Measurements from ENCODE around the gene SLC15A5. TPM values are rescaled to one million over a fixed set of nuclear protein-coding genes. Genes with fewer than 3 reads are reported as not detected.

Gene SLC15A5
- polyA plus RNA-seq, 12 donors, result not detected

DNA sequence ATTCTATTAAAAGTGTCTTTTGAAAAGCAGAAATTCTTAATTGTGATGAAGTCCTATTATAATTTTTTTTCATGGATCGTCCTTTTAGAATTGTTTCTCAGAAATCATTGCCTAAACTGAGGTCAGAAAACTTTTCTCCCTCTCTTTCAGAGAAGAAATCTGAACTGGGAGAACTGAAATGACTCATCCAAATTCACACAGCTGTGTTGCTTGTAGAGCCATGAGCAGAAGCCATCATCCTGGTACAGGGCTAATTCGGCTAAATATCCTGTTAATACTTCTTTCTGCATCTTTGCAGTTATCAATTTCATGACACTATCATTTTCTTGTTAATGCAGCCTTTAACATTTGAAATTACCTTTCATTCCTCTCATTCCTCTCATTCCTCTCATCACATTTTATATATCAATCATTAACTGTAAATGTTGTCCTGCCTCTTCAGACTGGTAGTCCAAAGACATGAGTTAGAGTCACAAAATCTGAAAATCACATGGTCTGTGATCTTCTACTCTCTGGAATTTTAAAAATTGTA, 15.5 kb downstream of the SLC15A5 start:
- DNase-seq, result no peak

DNA sequence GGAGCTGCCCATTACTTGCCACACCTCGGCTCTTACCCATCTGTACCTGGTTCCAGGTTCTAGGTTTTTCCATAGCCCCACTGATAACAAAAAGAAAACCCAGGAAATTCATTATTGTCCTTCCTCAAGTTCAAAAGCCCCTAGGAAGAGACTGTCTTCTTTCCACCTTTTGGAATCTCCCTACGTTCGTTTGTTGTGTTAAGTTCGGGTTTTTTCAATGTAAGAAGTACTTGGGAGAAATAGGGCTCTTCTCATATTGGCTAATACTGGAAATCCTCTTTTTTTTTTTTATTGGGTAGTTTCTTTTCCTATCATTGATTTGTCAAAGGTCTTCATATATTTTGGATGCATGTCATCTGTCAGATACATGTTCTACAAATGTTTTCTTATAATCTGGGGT, 17.3 kb downstream of the SLC15A5 start:
- DNase-seq, result no peak

DNA sequence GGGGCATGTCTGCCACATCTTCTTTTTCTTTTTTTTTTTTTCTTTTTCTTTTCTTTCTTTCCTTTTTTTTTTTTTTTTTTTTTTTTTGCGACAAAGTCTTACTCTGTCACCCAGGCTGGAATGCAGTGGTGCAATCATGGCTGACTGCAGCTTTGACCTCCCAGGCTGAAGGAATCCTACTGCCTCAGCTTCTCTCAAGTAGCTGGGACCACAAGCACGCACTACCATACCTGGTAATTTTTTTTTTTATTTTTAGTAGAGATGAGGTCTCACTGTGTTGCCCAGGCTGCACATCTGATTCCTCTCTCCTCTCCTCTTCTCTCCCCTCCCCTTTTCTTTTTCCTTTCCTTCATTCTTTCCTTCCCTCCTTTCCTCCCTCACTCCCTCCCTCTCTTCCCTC, 18.5 kb downstream of the SLC15A5 start:
- DNase-seq, result no peak

DNA sequence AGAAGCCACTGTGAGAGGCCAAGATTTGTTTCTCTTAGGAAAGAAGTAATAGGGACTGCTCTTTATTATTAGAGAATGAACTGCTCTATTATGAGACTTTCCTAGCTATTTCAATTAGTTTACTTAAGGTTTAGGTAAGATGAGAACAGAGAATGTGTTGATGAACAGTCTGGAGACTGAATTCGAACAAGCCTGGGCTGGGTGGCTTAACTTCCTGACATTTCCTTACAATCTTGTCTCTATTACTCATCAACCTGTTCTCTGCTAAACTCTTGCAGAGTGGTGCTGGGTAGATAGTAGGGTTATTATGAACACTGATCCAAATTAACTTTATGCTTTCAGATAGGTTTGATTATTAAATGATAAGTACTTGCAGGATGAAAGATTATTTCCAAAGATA, 31.2 kb downstream of the SLC15A5 start:
- no peak for DNase-seq

DNA sequence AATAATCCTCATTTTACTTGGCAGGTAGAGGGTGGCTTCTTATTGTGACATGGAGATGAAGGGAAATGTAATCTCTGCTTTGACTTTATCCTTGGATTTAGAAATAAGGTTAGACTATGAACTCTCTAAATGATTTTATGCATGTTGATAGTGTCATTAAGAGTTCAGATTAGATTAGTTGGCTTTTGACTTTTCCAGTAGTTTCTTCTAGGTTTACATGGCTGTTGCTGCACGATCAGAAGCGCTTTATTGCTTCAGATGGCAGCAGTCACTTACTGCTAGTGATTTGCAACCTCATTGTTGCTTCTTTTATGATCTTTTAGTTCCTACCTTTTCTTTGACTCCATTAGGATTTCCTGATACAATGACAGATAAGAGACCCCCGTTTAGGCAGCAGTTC, 32.3 kb downstream of the SLC15A5 start:
- no peak for DNase-seq

DNA sequence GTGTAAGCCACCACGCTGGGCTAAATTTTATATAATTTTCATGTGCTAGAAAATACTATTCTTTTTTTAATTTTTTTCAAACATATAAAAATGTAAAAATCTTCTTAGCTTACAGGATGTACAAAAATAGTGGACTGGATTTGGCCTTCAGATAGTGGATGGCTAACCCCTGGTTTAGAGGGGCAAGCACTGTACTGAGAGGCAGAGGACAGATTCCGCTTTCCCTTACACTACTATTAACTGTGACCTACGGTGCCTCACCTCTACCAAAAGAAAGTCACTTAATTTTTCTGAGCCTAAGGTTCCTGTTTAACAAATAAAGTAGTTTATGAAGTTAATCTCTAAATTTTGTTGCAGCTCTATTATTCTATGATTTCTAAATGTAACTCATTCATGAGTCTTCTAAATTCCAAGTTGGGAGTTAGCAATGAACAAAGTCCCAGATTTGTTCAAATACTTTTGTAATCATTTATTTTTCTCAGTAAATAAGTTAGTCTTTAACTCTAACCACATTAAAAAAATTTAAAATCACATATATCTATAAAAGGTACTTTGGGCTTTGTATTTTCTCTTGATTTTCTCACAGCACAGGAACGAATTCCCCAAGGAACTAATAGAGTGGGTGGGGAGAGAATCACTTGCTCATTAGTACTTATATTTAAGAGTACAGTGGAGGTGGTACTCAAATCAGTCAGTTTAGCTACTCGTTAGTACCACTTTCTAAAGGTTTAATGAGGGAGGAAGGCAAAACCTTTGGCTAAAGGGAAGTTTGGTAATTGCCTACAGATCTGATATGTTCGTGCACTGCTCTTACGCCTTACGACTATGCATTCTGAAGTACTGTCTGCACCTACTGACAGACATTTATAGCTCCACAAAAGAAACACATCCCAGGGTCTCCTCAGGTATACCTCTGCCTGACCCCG, 33.7 kb downstream of the SLC15A5 start:
- DNase-seq, result no peak

DNA sequence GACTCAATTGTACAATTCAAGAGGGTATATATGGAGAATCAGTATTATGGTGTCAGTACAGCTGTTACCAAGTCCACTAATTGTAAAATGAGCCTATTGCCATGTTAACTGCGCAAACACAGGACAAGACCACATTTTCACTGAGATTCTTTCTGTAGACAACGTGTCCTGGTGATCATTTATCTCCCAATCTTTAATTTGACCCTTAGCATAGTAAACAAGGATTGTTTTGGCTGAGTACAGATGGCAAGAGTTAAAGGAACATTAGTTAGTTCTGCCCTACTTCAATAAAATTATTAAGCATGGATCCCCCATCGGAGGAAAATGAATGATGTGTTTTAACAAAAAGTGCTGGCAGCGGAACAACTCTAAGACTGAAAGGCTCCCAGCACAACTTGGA, 36.1 kb downstream of the SLC15A5 start:
- no peak for DNase-seq

DNA sequence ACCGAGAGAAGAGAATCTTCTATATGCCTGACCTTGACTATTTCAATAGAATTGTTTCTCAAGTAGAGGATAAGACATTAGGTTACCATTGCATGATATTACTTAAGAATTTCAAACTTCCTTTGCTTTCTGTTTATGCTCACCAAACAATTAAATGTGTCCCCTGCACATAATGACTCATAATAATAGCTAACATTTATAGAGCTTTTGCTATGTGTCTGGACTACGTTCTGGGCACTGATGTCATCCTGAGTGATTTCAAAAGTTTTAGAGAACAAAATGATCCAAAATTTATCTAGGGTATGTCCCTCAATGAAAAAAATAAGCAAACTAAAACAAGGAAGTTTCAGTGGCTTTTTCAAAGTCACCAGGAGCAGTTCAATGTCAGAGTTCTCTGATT, 38.8 kb downstream of the SLC15A5 start:
- DNase-seq, result no peak

DNA sequence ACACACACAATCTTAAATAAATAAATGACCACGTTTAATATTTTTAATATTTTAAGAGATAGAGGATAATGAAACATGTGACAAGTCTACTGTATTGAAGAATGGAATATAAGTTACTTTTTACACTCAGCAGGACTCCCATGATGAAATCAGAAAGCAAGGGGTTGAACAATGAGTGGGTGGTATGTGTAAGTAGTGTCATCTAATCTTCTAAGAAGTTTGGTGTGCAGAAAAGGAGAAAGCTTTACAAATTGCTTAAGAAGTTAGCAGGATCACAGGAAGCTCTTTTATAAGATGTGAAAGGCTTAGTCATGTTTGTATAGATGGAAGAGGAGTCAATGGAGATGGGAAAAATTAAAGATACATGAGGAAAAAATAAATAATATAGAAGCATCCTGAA, 47.8 kb downstream of the SLC15A5 start:
- DNase-seq, result no peak

DNA sequence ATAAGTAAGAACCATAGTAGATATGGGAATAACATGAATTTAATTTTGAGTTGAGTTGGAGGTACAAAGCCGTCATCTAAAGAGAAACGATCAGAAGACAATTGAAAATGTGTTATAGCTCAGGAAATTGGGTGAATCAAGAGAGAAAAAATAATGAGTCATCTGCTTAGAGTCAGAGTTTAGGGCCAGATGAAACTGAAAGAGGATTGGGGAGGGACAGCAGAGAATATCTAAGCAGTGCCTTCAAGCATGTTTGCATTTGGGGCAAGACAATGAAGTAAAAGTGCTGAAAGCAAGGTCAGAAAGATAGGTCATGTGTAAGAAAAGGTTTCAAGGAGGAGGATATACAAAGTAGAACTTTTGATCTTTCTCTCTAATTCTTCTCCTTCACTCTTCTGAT, 49.4 kb downstream of the SLC15A5 start:
- no peak for DNase-seq

DNA sequence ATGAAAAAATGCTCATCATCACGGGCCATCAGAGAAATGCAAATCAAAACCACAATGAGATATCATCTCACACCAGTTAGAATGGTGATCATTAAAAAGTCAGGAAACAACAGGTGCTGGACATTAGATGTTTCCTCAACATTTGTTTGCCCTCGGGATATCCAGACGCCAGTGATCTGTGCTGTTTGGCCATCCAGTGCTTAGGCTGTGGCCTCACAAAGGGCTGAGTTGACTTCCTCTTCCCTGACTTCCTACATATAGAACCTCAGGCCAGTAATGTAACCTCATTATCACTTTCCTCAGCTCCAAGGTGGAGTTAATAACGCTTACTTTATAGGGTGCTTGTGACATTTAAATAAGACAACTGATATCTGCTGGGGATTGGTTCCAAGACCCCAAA, 51.8 kb downstream of the SLC15A5 start:
- DNase-seq, result no peak

DNA sequence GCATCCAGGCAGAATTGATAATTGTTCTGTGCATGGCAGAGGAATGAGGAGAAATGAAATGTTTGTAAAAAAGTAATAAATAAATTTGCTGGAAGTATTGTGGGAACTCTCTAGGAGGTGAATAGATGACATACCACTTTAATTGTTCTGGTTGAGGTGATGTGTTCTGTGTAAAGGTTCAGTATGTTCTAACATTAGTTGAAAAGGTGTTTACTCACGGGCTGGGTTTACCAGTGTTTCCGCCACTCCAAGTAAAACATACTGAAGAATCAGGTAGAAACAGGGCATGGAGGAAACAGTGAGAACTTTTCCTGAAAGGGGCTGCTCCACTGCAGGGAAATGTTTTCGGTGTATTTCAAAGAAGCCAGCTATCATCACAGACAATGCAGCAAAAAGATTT, 53.3 kb downstream of the SLC15A5 start:
- DNase-seq, result no peak

DNA sequence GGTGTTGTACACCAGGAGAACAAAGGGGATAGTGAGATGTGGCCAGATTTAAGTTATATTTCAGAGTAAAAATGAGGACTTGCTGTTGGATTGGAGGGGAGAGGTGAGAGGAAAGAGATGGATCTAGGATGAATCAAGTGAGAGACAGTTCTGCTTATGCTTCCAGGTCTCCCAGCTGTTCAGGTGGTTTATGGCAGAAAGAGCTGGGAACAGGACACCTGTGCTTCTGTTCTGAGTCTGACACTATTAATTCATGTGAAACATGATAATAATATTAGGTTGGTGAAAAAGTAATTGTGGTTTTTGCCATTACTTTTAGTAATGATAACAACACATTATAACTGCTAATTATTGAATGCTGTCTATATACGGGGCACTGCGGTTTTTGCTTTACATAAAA, 55.7 kb downstream of the SLC15A5 start:
- no peak for DNase-seq

DNA sequence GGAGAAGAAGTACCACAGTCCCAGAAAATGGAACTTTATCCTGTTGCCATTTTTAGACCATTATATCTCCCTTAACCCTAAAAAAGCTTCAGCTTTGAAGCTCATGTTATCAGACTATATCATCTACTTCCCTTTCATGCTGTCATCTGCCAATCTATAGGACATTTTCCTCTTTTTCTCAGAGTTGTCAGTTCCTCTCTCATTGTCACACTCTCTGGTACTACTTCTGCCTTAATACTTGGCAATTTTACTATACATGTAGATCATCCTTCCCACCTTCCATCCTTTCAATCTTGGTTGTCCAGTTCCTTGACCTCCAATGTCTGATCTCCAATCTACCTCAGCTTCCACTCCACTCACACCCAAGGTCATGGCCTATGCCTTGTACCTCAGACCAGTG, 57.4 kb downstream of the SLC15A5 start:
- DNase-seq, result no peak

DNA sequence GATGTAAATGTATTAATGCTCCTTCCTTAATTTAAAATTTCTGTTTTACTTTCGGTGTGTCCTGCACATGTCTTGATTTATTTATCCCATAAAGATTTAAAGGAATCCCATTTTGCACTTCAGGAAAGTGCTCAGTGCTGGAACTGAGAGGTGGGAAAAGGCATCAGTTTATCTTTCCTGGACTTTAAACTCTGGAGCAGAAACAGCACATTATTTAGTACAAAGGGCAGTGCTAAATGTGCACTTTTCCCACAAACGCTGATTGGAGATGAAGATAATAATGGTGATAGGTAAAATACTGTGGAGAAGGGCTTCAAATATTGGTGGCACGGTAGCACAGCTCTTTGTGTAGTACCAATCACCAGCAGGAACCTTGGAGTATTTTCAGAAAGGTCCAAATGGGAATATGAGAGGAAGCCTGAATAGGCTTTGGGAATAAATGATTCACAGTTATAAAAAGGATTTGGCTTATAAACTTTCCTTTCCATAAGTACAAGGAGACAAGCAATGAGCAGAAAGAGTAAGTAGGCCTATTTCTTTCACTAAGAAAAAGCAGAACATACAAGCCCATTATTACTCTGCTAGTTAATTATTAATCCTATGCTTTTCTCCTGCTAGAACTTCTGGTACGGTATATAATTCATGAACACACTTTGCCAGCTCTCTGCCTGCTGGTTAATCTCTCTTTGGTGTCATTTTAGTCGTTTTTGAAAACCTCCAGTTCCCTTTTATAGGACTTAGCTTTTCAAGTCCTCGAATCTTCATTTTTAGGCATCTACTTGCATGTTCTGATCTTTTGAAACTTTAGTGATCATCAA, 58.3 kb downstream of the SLC15A5 start:
- DNase-seq, result peak; percentile 26

DNA sequence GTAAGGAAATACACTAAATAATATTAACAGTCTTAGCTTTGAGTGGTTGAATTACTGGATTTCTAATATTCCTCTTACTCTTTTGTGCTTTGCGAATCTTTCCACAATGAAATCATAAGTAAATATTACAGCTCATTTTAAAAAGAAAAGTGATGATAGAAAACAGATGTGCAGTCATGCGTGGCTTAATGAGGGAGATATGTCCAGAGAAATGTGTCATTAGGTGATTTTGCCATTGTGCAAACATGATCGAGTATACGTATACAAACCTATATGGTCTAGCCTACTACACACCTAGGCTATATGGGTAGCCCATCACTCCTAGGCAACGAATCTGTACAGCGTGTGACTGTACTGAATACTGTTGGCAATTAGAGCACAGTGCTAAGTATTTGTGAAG, 59.3 kb downstream of the SLC15A5 start:
- DNase-seq, result peak; percentile 46

DNA sequence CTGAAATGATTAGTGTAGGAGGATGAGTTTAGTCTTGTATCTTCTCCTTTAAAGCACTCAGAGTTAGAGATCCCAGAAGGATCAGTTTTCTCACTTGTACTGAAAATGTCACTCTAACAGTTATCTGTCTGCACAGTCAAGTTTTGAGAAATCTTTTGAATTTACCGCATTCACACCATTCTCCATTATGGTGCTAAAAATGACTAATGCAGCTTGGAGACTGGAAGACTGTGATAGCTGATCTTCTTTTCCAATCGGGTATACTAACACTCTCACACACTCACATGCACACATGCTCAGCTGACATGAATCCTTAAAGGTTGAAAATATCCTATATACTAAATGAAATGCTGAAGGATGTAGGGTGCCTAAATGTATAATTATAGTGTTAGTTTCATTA, 65.8 kb downstream of the SLC15A5 start:
- DNase-seq, result no peak

DNA sequence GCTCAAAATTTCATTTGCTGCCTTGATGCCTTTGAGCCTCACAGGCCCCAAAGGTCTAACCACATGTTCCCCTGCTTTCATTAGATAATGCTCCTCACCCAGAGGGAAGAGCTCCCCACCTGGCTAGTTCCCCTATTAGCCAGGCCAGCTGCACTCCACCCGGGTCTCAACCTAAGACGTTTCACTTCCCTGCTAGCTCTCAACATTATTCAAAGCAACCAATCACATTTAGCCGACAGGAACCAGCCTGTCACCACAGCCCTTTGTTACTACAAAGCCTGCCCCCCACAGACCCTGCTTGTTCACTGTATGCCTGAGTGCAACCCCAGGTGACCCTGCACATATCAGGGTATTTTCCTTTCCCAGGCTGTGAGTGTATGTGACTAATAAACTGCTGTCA, 78.6 kb downstream of the SLC15A5 start:
- no peak for DNase-seq

DNA sequence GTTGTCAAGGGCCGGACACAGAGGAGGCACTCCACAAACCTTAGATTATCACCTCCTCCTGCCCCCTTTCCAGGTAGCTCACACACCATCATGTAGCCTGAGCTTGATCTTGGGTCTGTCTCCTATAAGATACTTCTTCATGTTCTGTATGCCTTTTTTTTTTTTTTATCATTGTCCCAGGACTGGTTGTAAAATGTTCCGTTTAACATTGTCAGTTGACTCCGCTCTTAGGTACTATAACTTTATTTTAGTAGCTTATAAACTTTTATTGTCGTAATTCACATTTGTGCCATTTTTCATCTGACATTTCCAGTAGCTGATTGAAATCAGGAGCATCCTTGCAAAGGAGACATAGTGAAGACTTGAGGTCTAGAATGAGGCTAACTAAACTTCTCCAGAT, 79.9 kb downstream of the SLC15A5 start:
- no peak for DNase-seq

DNA sequence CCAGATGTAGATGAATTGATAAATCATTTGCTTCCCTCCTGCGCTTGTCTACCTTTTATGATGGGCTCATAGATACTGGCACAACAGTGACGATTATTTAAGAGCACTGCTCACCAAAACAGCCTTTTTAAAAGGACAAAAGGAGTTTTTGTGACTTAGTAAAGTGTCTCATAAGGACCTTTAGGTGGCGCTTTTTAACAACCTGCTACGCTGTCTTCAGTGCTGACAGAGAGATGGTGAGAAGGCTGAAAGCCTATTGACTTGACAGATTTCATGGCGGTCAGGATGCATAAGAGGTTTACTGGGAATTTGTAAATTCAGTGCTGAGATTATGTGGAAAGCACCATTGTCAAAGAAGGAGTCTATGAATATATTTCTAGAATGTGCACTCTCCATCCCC, 87.6 kb downstream of the SLC15A5 start:
- DNase-seq, result no peak

DNA sequence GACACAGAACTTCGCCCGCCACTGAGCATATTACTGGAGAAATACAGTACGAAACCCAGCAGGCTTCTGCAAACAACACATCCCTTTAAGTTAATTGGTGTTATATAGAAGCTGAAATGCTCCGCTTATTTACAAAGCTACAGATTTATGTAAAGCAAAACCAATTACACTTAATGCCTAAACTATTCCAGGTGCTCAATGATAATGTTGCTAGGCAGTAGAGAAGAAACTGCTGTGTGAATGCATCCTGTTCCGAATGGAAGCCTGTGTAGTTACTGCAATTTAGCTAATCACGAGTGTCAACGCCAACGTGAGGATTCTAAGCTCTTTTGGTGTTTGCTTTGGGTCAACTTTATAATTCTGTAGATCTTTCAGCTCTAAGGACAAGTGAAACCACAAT, 89.8 kb downstream of the SLC15A5 start:
- DNase-seq, result no peak

DNA sequence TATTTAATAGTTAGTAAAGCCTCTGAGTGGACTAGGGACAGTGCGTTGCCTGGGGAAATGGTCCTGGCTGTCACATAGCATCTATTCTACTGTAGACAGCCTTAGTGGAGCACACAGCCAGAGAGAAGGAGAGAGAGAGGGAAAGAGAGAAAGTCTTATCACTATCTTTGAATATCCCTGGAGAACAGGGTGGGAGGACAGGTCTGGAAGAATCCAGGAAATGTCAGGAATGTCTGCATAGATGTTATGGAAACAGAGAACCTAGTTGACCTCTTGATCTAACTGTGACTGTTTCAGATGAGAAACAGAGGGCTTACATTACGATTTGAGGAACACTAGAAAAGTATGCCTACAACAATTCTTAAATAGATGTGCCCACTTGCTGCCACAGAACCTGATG, 92.8 kb downstream of the SLC15A5 start:
- no peak for DNase-seq

DNA sequence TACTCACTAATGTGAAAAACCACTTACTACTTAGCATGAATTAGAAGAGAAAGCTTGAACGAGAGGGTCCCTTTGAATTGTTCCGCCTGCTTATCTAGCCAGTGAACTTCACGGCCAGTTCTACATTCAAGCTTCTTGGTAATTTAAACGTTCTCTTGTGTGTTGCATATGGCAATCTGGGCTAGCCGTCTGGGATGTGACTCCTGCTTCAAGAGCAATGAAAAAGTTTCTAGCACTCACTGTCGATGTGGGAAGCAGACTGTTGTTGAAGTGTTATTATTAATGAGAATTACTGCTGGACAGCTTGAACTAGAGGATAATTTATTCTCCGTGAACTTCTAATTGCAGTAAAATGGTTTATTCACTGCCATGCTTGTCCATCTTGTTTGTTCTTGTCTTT, 93.9 kb downstream of the SLC15A5 start:
- no peak for DNase-seq

All from muscle of arm (tissue), 12 donors.